Naive B cell (primary cell): Measurements from ENCODE around the gene KLHL1. TPM values are rescaled to one million over a fixed set of nuclear protein-coding genes. Genes with fewer than 3 reads are reported as not detected.

Experiments
- ATAC-seq, 2 donors: fragments of 150-1000 bp; cut with Tn5 transposase; 2 replicates each; pipeline ENCODE4 v1.10.0; 2021; ENCODE audit warnings: low read depth in 2 of 2, mild to moderate bottlenecking in 2 of 2, moderate library complexity in 2 of 2
- DNase-seq: peaks from one replicate; pipeline ENCODE4 v3.0.0; 2022
- H3K27ac Mint-ChIP-seq, 6 donors: one replicate each; pipeline ENCODE4 v1.8.0; 2020 to 2022; ENCODE audit warnings: mild to moderate bottlenecking in 6 of 6, mixed read lengths in 6 of 6, moderate library complexity in 5 of 6, inconsistent platforms in 2 of 6
- H3K27me3 Mint-ChIP-seq, 3 donors: one replicate each; pipeline ENCODE4 v1.8.0; 2021 to 2022; ENCODE audit warnings: mixed read lengths in 3 of 3, mild to moderate bottlenecking in 1 of 3
- H3K36me3 Mint-ChIP-seq, 2 donors: one replicate each; pipeline ENCODE4 v1.8.0; 2020 to 2022; ENCODE audit warnings: mixed read lengths in 2 of 2, inconsistent platforms in 1 of 2, mild to moderate bottlenecking in 1 of 2
- H3K4me1 Mint-ChIP-seq, 3 donors: one replicate each; pipeline ENCODE4 v1.8.0; 2020 to 2022; ENCODE audit warnings: mixed read lengths in 3 of 3, inconsistent platforms in 1 of 3, mild to moderate bottlenecking in 1 of 3, moderate library complexity in 1 of 3
- H3K4me3 Mint-ChIP-seq, 8 donors: one replicate each; pipeline ENCODE4 v1.8.0; 2020 to 2022; ENCODE audit warnings: mild to moderate bottlenecking in 8 of 8, mixed read lengths in 8 of 8, moderate library complexity in 8 of 8, inconsistent platforms in 2 of 8
- H3K9me3 Mint-ChIP-seq, 7 donors: one replicate each; pipeline ENCODE4 v1.8.0; 2020 to 2022; ENCODE audit warnings: mixed read lengths in 7 of 7, mild to moderate bottlenecking in 5 of 7, inconsistent platforms in 2 of 7, moderate library complexity in 1 of 7
- polyA plus RNA-seq, 6 donors: library from polyadenylated mRNA; unstranded; fragments of 300-500 nt; fragmentation: Illumina TruSeq; gene quantifications; one replicate each; pipeline ENCODE4 v1.2.3, GENCODE V29; 2021; ENCODE audit warnings: low read depth in 6 of 6

KLHL1 gene
- polyA plus RNA-seq, 6 donors from 2014 or later: not detected

GRCh38 chr13:69769608-69770007, 338.6 kb downstream of the KLHL1 start:
- H3K4me1 Mint-ChIP-seq: no peaks in the 10 kb centered on the region
- H3K27ac Mint-ChIP-seq: no peak overlapping the region
- H3K27me3 Mint-ChIP-seq: no peaks in the 10 kb centered on the region
- ATAC-seq (no peak), DNase-seq (no peak)
- no peaks in the 10 kb centered on the region for H3K36me3 Mint-ChIP-seq
- no peak overlapping the region for H3K4me3 Mint-ChIP-seq
- peaks cover 1 to 9% (median 4%) of the 10 kb centered on the region in 7 donors for H3K9me3 Mint-ChIP-seq

- no peaks in the 10 kb centered on the region for H3K27me3 Mint-ChIP-seq
Measured at GRCh38 chr13:69761581-69761980, 346.7 kb downstream of the KLHL1 start.

GRCh38 chr13:69755101-69755500, 353.2 kb downstream of the KLHL1 start:
- Mint-ChIP-seq H3K9me3 (peaks cover 0 to 10% (median 2%) of the 10 kb centered on the region in 7 donors), H3K27ac (no peak overlapping the region), H3K4me3 (no peak overlapping the region), H3K27me3 (no peaks in the 10 kb centered on the region), H3K4me1 (no peaks in the 10 kb centered on the region), H3K36me3 (no peaks in the 10 kb centered on the region)
- ATAC-seq (no peak), DNase-seq (no peak)

More at GRCh38 chr13:69761581-69761980, 346.7 kb downstream of the KLHL1 start:
- DNase-seq (no peak), ATAC-seq (no peak)
- no peaks in the 10 kb centered on the region for H3K4me1 Mint-ChIP-seq
- no peak overlapping the region for H3K4me3 Mint-ChIP-seq
- peaks cover 0 to 3% (median 0%) of the 10 kb centered on the region in 7 donors for H3K9me3 Mint-ChIP-seq
- no peak overlapping the region for H3K27ac Mint-ChIP-seq
- H3K36me3 Mint-ChIP-seq: no peaks in the 10 kb centered on the region

GRCh38 chr13:69751259-69751658, 357.0 kb downstream of the KLHL1 start:
- DNase-seq (no peak), ATAC-seq (no peak)
- Mint-ChIP-seq H3K27me3 (no peaks in the 10 kb centered on the region), H3K36me3 (no peaks in the 10 kb centered on the region), H3K4me1 (no peaks in the 10 kb centered on the region), H3K9me3 (peaks cover 0 to 15% (median 2%) of the 10 kb centered on the region in 7 donors), H3K27ac (no peak overlapping the region), H3K4me3 (no peak overlapping the region)

- no peak for DNase-seq
- H3K36me3 Mint-ChIP-seq: no peaks in the 10 kb centered on the region
- H3K27ac Mint-ChIP-seq: no peak overlapping the region
- peaks cover 0 to 10% (median 4%) of the 10 kb centered on the region in 7 donors for H3K9me3 Mint-ChIP-seq
- no peak for ATAC-seq
- no peaks in the 10 kb centered on the region for H3K4me1 Mint-ChIP-seq
- no peak overlapping the region for H3K4me3 Mint-ChIP-seq
- no peaks in the 10 kb centered on the region for H3K27me3 Mint-ChIP-seq
Measured at GRCh38 chr13:69737129-69737935, 370.9 kb downstream of the KLHL1 start.

GRCh38 chr13:69721631-69722030, 386.6 kb downstream of the KLHL1 start:
- DNase-seq (no peak), ATAC-seq (no peak)
- H3K27me3 Mint-ChIP-seq: no peaks in the 10 kb centered on the region
- H3K4me1 Mint-ChIP-seq: no peaks in the 10 kb centered on the region
- no peak overlapping the region for H3K4me3 Mint-ChIP-seq
- H3K27ac Mint-ChIP-seq: no peak overlapping the region
- peaks cover 0 to 7% (median 3%) of the 10 kb centered on the region in 7 donors for H3K9me3 Mint-ChIP-seq
- no peaks in the 10 kb centered on the region for H3K36me3 Mint-ChIP-seq

GRCh38 chr13:69720278-69720983, 387.8 kb downstream of the KLHL1 start:
- H3K9me3 Mint-ChIP-seq: peaks cover 0 to 9% (median 1%) of the 10 kb centered on the region in 7 donors
- H3K27ac Mint-ChIP-seq: peak overlapping the region in 1 of 6 donors; percentile 81
- DNase-seq (no peak), ATAC-seq (no peak)
- no peaks in the 10 kb centered on the region for H3K36me3 Mint-ChIP-seq
- H3K4me1 Mint-ChIP-seq: no peaks in the 10 kb centered on the region
- no peaks in the 10 kb centered on the region for H3K27me3 Mint-ChIP-seq
- H3K4me3 Mint-ChIP-seq: no peak overlapping the region

GRCh38 chr13:69706807-69707206, 401.4 kb downstream of the KLHL1 start:
- Mint-ChIP-seq H3K36me3 (no peaks in the 10 kb centered on the region), H3K4me3 (no peak overlapping the region), H3K27me3 (no peaks in the 10 kb centered on the region), H3K4me1 (no peaks in the 10 kb centered on the region), H3K9me3 (peaks cover 0 to 5% (median 0%) of the 10 kb centered on the region in 7 donors), H3K27ac (no peak overlapping the region)
- ATAC-seq (no peak), DNase-seq (no peak)

GRCh38 chr13:69704311-69704710, 403.9 kb downstream of the KLHL1 start:
- DNase-seq: no peak
- Mint-ChIP-seq H3K36me3 (no peaks in the 10 kb centered on the region), H3K4me3 (no peak overlapping the region), H3K9me3 (peaks cover 0 to 5% (median 2%) of the 10 kb centered on the region in 7 donors), H3K4me1 (no peaks in the 10 kb centered on the region), H3K27me3 (no peaks in the 10 kb centered on the region), H3K27ac (no peak overlapping the region)
- no peak for ATAC-seq

- DNase-seq (no peak), ATAC-seq (no peak)
- Mint-ChIP-seq H3K9me3 (peaks cover 0 to 2% (median 0%) of the 10 kb centered on the region in 7 donors), H3K4me3 (no peak overlapping the region), H3K4me1 (no peaks in the 10 kb centered on the region), H3K27me3 (no peaks in the 10 kb centered on the region), H3K27ac (no peak overlapping the region), H3K36me3 (no peaks in the 10 kb centered on the region)
Measured at GRCh38 chr13:69690999-69691398, 417.3 kb downstream of the KLHL1 start.

GRCh38 chr13:69683921-69684686, 424.1 kb downstream of the KLHL1 start:
- Mint-ChIP-seq H3K36me3 (no peaks in the 10 kb centered on the region), H3K4me1 (no peaks in the 10 kb centered on the region), H3K27ac (no peak overlapping the region), H3K9me3 (peaks cover 0 to 6% (median 0%) of the 10 kb centered on the region in 7 donors), H3K4me3 (no peak overlapping the region), H3K27me3 (no peaks in the 10 kb centered on the region)
- ATAC-seq (no peak), DNase-seq (no peak)

GRCh38 chr13:69681722-69682121, 426.5 kb downstream of the KLHL1 start:
- Mint-ChIP-seq H3K27me3 (no peaks in the 10 kb centered on the region), H3K36me3 (no peaks in the 10 kb centered on the region), H3K4me3 (no peak overlapping the region), H3K4me1 (no peaks in the 10 kb centered on the region), H3K9me3 (peaks cover 0 to 6% (median 0%) of the 10 kb centered on the region in 7 donors), H3K27ac (no peak overlapping the region)
- no peak for DNase-seq
- no peak for ATAC-seq

GRCh38 chr13:69677343-69677742, 430.9 kb downstream of the KLHL1 start:
- ATAC-seq (no peak), DNase-seq (no peak)
- no peaks in the 10 kb centered on the region for H3K36me3 Mint-ChIP-seq
- H3K4me1 Mint-ChIP-seq: no peaks in the 10 kb centered on the region
- peaks cover 0 to 14% (median 4%) of the 10 kb centered on the region in 7 donors for H3K9me3 Mint-ChIP-seq
- no peak overlapping the region for H3K4me3 Mint-ChIP-seq
- H3K27me3 Mint-ChIP-seq: no peaks in the 10 kb centered on the region
- H3K27ac Mint-ChIP-seq: no peak overlapping the region
